SHP77 treated with DMSO at 0.1 percent for 48 hours (cell line): Measurements from ENCODE around the gene AP1M1.
"Not testable (repeated sequence)": the region's sequence is repeated elsewhere in the genome, so short reads cannot be mapped to it uniquely, and the experiment has no call there.

Source experiments
- DNase-seq: peaks from one replicate; lab custom pipeline; 2025; lab: John Stamatoyannopoulos, UW

The AP1M1 gene

GRCh38 chr19:16261584-16262368, 64.1 kb downstream of the AP1M1 start:
- no peak for DNase-seq

- DNase-seq = no peak
Observed at GRCh38 chr19:16262618-16263017, 64.9 kb downstream of the AP1M1 start.

- DNase-seq = no peak
Observed at GRCh38 chr19:16263141-16263761, 65.5 kb downstream of the AP1M1 start.

- no peak for DNase-seq
Observed at GRCh38 chr19:16265205-16265604, 67.5 kb downstream of the AP1M1 start.

- no peak for DNase-seq
Observed at GRCh38 chr19:16265890-16266585, 68.3 kb downstream of the AP1M1 start.

GRCh38 chr19:16266586-16266942, 68.9 kb downstream of the AP1M1 start:
- DNase-seq = no peak

GRCh38 chr19:16268676-16269319, 71.1 kb downstream of the AP1M1 start:
- DNase-seq = no peak

- DNase-seq = no peak
Observed at GRCh38 chr19:16272945-16273344, 75.2 kb downstream of the AP1M1 start.

- DNase-seq = no peak
Observed at GRCh38 chr19:16274447-16274846, 76.7 kb downstream of the AP1M1 start.

- DNase-seq = no peak
Observed at GRCh38 chr19:16280306-16280705, 82.6 kb downstream of the AP1M1 start.

- DNase-seq = no peak
Observed at GRCh38 chr19:16281743-16282142, 84.0 kb downstream of the AP1M1 start.

- DNase-seq = no peak
Observed at GRCh38 chr19:16283210-16284061, 85.7 kb downstream of the AP1M1 start.

GRCh38 chr19:16284505-16284904, 86.8 kb downstream of the AP1M1 start:
- no peak for DNase-seq

- not testable (repeated sequence) for DNase-seq
Observed at GRCh38 chr19:16285079-16285478, 87.4 kb downstream of the AP1M1 start.

- no peak for DNase-seq
Observed at GRCh38 chr19:16285769-16286498, 88.2 kb downstream of the AP1M1 start.

GRCh38 chr19:16288544-16288943, 90.8 kb downstream of the AP1M1 start:
- DNase-seq = no peak

GRCh38 chr19:16289594-16289993, 91.9 kb downstream of the AP1M1 start:
- DNase-seq = no peak

- DNase-seq = no peak
Observed at GRCh38 chr19:16290692-16291091, 93.0 kb downstream of the AP1M1 start.

- no peak for DNase-seq
Observed at GRCh38 chr19:16293118-16294091, 95.7 kb downstream of the AP1M1 start.

- DNase-seq = no peak
Observed at GRCh38 chr19:16295057-16295456, 97.3 kb downstream of the AP1M1 start.
